LNCAP (cell line): ENCODE measurements around the gene TMEM100.

Experiments used
- CTCF ChIP-seq: fragments of 450-650 bp; IDR thresholded peaks from 2 replicates; pipeline ENCODE4 v1.5.1; 2017; ENCODE audit warnings: mild to moderate bottlenecking

TMEM100 gene

GRCh38 chr17:55702150-55702549 is 20.5 kb downstream of the TMEM100 start:
- no peak for TF ChIP-seq CTCF

GRCh38 chr17:55699181-55699860 is 23.3 kb downstream of the TMEM100 start:
- TF ChIP-seq CTCF: no peak

- TF ChIP-seq CTCF: no peak
These were observed 28.3 kb downstream of the TMEM100 start for GRCh38 chr17:55694286-55694910.

- TF ChIP-seq CTCF: no peak
These were observed 29.1 kb downstream of the TMEM100 start for GRCh38 chr17:55693254-55694216.

GRCh38 chr17:55692276-55692675 is 30.4 kb downstream of the TMEM100 start:
- no peak for TF ChIP-seq CTCF

GRCh38 chr17:55691666-55692065 is 31.0 kb downstream of the TMEM100 start:
- TF ChIP-seq CTCF: no peak

GRCh38 chr17:55690105-55690508 is 32.6 kb downstream of the TMEM100 start:
- TF ChIP-seq CTCF: no peak
